Nephron (organoid): Measurements from ENCODE around the gene MTFR1L.

Experiments
- H3K27ac Mint-ChIP-seq, 3 experiments: 2 replicates each; pipeline ENCODE4 v1.8.0; 2020; ENCODE audit warnings: mixed read lengths in 3 of 3, mild to moderate bottlenecking in 2 of 3, moderate library complexity in 1 of 3
- H3K27me3 Mint-ChIP-seq: 2 replicates; pipeline ENCODE4 v1.8.0; 2021; ENCODE audit warnings: low read depth, mild to moderate bottlenecking, moderate library complexity, mixed read lengths
- H3K36me3 Mint-ChIP-seq: 2 replicates; pipeline ENCODE4 v1.8.0; 2020; ENCODE audit warnings: low read depth, mixed read lengths
- H3K4me1 Mint-ChIP-seq: 2 replicates; pipeline ENCODE4 v1.8.0; 2020; ENCODE audit warnings: mixed read lengths
- H3K4me3 Mint-ChIP-seq, 3 experiments: 2 replicates each; pipeline ENCODE4 v1.8.0; 2020; ENCODE audit warnings: mild to moderate bottlenecking in 3 of 3, mixed read lengths in 3 of 3, moderate library complexity in 2 of 3
- H3K9me3 Mint-ChIP-seq: 2 replicates; pipeline ENCODE4 v1.8.0; 2020; ENCODE audit warnings: mixed read lengths
- TF ChIP-seq, protein P1 (sequence below), 3 experiments: fragments of 200-600 bp; sonication (generic); IDR thresholded peaks; one replicate each; pipeline ENCODE4 v1.5.0; 2021; ENCODE audit warnings: antibody characterized with exemption in 3 of 3; ENCODE audit not compliant: unreplicated experiment in 3 of 3

Gene MTFR1L

DNA sequence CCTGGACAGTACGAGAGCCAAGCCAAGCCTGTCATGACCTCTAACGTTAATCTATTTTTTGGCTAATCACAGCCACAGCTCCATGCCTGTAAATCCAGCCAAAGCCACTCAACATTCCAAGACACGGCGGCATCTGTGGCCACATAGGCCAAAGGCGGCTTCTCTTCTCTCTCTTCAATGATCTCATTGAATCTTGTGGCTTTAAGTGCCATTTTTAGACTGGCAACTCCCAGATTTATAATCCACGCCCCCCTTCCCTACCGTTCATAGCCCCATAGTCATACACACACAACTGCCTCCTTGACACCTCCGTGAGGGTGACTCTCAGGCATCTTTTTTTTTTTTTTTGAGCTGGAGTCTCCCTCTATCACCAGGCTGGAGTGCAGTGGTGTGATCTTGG, 25.4 kb upstream of the MTFR1L start:
- peaks cover 4% of the 10 kb centered on the region for H3K36me3 Mint-ChIP-seq
- H3K27ac Mint-ChIP-seq, result peak overlapping the region in 1 of 3 experiments; percentile 12
- no peaks in the 10 kb centered on the region for H3K9me3 Mint-ChIP-seq
- H3K4me1 Mint-ChIP-seq, result peaks cover 30% of the 10 kb centered on the region
- no peak overlapping the region for H3K4me3 Mint-ChIP-seq
- peaks cover 38% of the 10 kb centered on the region for H3K27me3 Mint-ChIP-seq
- TF ChIP-seq, protein P1, sequence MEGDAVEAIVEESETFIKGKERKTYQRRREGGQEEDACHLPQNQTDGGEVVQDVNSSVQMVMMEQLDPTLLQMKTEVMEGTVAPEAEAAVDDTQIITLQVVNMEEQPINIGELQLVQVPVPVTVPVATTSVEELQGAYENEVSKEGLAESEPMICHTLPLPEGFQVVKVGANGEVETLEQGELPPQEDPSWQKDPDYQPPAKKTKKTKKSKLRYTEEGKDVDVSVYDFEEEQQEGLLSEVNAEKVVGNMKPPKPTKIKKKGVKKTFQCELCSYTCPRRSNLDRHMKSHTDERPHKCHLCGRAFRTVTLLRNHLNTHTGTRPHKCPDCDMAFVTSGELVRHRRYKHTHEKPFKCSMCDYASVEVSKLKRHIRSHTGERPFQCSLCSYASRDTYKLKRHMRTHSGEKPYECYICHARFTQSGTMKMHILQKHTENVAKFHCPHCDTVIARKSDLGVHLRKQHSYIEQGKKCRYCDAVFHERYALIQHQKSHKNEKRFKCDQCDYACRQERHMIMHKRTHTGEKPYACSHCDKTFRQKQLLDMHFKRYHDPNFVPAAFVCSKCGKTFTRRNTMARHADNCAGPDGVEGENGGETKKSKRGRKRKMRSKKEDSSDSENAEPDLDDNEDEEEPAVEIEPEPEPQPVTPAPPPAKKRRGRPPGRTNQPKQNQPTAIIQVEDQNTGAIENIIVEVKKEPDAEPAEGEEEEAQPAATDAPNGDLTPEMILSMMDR (IDR thresholded peaks at IDR 0.05; ENCODE audit: unreplicated experiment in 3 of 3), result no peak

DNA sequence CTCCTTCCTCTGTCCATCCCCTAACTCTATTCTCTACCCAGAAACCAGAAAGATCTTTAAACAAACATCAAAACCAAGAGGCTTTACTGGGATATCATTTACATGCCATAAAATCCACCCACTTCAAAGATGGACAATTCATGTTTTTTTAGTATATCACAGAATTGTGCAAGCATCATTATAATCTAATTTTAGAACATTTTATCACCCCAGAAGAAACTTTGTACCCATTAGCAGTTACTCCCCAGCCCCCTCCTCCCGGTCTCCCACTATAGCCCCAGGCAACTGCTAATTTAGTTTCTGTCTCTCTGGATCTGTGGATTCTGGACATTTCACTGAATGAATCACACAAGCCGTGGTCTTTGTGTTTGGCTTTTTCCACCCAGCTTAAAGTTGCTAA, 24.5 kb upstream of the MTFR1L start:
- no peak overlapping the region for H3K4me3 Mint-ChIP-seq
- TF ChIP-seq, protein P1 (IDR thresholded peaks at IDR 0.05; ENCODE audit: unreplicated experiment in 3 of 3), result no peak
- peaks cover 30% of the 10 kb centered on the region for H3K27me3 Mint-ChIP-seq
- peak overlapping the region in 1 of 3 experiments; percentile 3 for H3K27ac Mint-ChIP-seq
- H3K36me3 Mint-ChIP-seq, result peaks cover 2% of the 10 kb centered on the region
- H3K9me3 Mint-ChIP-seq, result no peaks in the 10 kb centered on the region
- peaks cover 30% of the 10 kb centered on the region for H3K4me1 Mint-ChIP-seq

DNA sequence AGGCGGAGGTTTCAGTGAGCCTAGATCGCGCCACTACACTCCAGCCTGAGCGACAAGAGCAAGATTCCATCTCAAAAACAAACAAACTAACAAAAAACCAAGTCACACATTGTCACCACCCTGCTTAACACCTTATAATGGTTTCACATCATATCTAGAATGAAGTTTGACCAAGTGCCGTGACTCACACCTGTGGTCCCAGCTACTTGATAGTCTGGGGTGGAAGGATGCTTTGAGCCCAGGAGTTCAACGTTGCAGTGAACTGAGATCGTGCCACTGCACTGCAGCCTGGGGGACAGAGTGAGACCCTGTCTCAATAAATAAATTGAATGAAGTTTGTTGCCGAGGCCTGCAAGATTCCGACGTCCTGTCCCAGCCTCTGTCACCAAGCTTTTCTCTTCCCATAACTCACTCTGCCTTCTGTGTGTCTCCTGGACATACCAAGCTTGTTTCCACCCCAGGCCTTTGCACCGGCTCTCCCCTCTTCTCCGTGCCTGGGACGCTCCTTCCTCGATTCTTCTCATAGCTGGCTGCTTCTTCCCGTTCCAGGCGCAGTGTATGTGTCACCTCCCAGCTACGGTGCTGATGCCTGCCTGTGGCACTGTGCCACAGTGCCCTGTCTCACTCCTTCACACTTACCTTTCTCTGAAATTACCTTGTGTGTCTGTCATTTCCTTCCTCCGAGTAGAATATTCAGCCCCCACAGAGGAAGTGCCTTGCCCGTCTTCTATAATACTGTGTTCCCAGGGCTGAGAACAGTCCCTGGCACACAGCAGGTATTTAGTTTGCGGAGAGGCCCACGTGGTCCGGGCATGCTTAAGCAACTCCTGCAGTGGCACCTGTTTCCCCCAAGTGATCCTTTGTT, 23.6 kb upstream of the MTFR1L start:
- Mint-ChIP-seq H3K4me3 (no peak overlapping the region), H3K27ac (no peak overlapping the region), H3K9me3 (no peaks in the 10 kb centered on the region), H3K4me1 (peaks cover 38% of the 10 kb centered on the region), H3K27me3 (peaks cover 30% of the 10 kb centered on the region), H3K36me3 (peaks cover 3% of the 10 kb centered on the region)
- TF ChIP-seq, protein P1 (IDR thresholded peaks at IDR 0.05; ENCODE audit: unreplicated experiment in 3 of 3), result no peak

DNA sequence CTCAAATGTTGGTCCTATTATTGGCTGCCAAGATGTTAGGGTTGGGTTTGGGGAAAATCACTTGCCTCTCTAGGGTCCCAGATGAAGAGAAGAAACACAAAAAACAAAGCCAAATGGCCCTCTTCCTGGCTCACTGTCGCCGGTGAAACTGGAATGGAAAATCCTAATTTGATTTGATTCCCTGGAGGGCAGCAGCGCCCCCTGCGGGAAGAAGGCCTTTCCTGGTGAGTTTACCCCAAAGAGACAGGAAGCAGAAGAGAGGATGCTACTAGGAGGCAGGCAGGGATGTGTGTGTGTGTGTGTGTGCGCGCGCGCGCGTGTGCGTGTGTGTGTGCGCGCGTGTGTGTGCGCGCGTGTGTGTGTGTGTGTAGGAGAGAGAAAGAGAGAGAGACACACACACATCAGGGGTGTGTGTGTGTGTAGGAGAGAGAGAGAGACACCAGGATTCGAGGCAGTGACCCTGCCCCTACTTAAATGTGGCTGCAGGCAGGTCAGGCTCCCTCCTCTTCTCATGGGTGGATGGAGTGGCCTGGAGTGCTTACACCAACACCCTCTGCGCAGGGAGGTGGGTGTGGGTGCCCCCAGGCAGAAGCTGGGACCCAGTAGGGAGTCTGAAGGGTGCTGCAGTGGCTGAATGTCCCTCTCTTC, 22.8 kb upstream of the MTFR1L start:
- H3K9me3 Mint-ChIP-seq, result no peaks in the 10 kb centered on the region
- peaks cover 30% of the 10 kb centered on the region for H3K27me3 Mint-ChIP-seq
- peak overlapping the region in 2 of 3 experiments; percentile 12 to 50 for H3K27ac Mint-ChIP-seq
- H3K36me3 Mint-ChIP-seq, result peaks cover 3% of the 10 kb centered on the region
- H3K4me1 Mint-ChIP-seq, result peaks cover 36% of the 10 kb centered on the region
- H3K4me3 Mint-ChIP-seq, result peak overlapping the region; percentile 52 to 74 (median 66)
- TF ChIP-seq, protein P1 (IDR thresholded peaks at IDR 0.05; ENCODE audit: unreplicated experiment in 3 of 3), result peak; percentile 73 to 76 (median 75)

DNA sequence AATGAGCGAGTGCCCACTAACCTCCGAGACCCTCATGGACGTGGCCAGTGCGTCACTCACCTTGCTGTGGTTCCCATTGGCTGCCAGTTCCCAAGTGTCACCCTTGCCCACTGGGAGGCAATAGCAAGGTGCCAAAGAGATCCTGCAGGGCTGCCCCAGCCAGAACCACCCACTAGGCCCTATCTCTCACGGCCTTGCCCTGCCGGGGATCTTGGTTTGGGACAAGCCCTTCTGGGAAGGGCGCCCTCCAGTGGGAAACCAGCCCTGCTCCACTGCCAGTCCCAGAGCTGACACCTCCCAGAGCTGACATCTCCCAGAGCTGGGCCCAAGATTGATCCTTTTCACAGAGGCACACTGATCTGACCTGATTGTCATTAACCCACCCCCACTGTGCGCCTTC, 21.8 kb upstream of the MTFR1L start:
- Mint-ChIP-seq H3K4me1 (peaks cover 38% of the 10 kb centered on the region), H3K36me3 (peaks cover 3% of the 10 kb centered on the region), H3K9me3 (no peaks in the 10 kb centered on the region), H3K4me3 (peak overlapping the region; percentile 36 to 81 (median 73)), H3K27ac (peak overlapping the region in 1 of 3 experiments; percentile 19), H3K27me3 (peaks cover 27% of the 10 kb centered on the region)
- TF ChIP-seq, protein P1 (IDR thresholded peaks at IDR 0.05; ENCODE audit: unreplicated experiment in 3 of 3), result peak; percentile 21 to 41 (median 39)
